ENCODE measurements around the gene DUSP14.

Gene DUSP14

GRCh38 chr17:37479025-37479424 lies 10.7 kb upstream of the DUSP14 start:
- Histone ChIP-seq H3K9me3 (ENCODE audit: control insufficient read depth, insufficient read depth, low read length) (no peaks in the 10 kb centered on the region), H4K20me1 (ENCODE audit: control insufficient read depth, insufficient read depth, low read depth, low read length) (no peaks in the 10 kb centered on the region), H3K4me2 (ENCODE audit: low read length) (no peak overlapping the region), H3K4me3 (ENCODE audit: low read length) (no peak overlapping the region), H3K9me2 (replicated peaks; ENCODE audit: control insufficient read depth, low read length) (no peaks in the 10 kb centered on the region), H3K36me3 (ENCODE audit: control insufficient read depth, low read length) (peaks cover 48% of the 10 kb centered on the region), H3F3A (ENCODE audit: control insufficient read depth, insufficient read depth) (0 out of 2 replicates have a peak, but pooled peaks cover 5% of the 10 kb centered on the region), H3K4me1 (ENCODE audit: control insufficient read depth, low read length) (peaks cover 22% of the 10 kb centered on the region), H3K27me3 (ENCODE audit: control insufficient read depth, low read length) (no peaks in the 10 kb centered on the region), H3K79me2 (ENCODE audit: control insufficient read depth, low read length) (no peaks in the 10 kb centered on the region), H3K27ac (ENCODE audit: low read depth, low read length) (no peak overlapping the region)
- TF ChIP-seq EZH2phosphoT487 (IDR thresholded peaks at IDR 0.05; ENCODE audit: borderline replicate concordance, low read length) (no peak), CTCF (IDR thresholded peaks at IDR 0.05; ENCODE audit: low read depth, low read length, poor library complexity, severe bottlenecking) (no peak)

GRCh38 chr17:37480427-37480826 lies 9.3 kb upstream of the DUSP14 start:
- no peaks in the 10 kb centered on the region for H3K9me2 ChIP-seq (replicated peaks; ENCODE audit: control insufficient read depth, low read length)
- no peaks in the 10 kb centered on the region for H4K20me1 ChIP-seq (ENCODE audit: control insufficient read depth, insufficient read depth, low read depth, low read length)
- H3K27ac ChIP-seq (ENCODE audit: low read depth, low read length), result no peak overlapping the region
- peaks cover 22% of the 10 kb centered on the region for H3K4me1 ChIP-seq (ENCODE audit: control insufficient read depth, low read length)
- no peaks in the 10 kb centered on the region for H3K27me3 ChIP-seq (ENCODE audit: control insufficient read depth, low read length)
- no peaks in the 10 kb centered on the region for H3K9me3 ChIP-seq (ENCODE audit: control insufficient read depth, insufficient read depth, low read length)
- no peak overlapping the region for H3K4me3 ChIP-seq (ENCODE audit: low read length)
- H3K36me3 ChIP-seq (ENCODE audit: control insufficient read depth, low read length), result peaks cover 40% of the 10 kb centered on the region
- no peak overlapping the region for H3K4me2 ChIP-seq (ENCODE audit: low read length)
- no peaks in the 10 kb centered on the region for H3K79me2 ChIP-seq (ENCODE audit: control insufficient read depth, low read length)
- TF ChIP-seq CTCF (IDR thresholded peaks at IDR 0.05; ENCODE audit: low read depth, low read length, poor library complexity, severe bottlenecking) (no peak), EZH2phosphoT487 (IDR thresholded peaks at IDR 0.05; ENCODE audit: borderline replicate concordance, low read length) (no peak)
- H3F3A ChIP-seq (ENCODE audit: control insufficient read depth, insufficient read depth), result 0 out of 2 replicates have a peak, but pooled peaks cover 5% of the 10 kb centered on the region

GRCh38 chr17:37481001-37481665 lies 8.6 kb upstream of the DUSP14 start:
- Histone ChIP-seq H3K27ac (ENCODE audit: low read depth, low read length) (no peak overlapping the region), H3K9me3 (ENCODE audit: control insufficient read depth, insufficient read depth, low read length) (no peaks in the 10 kb centered on the region), H3K9me2 (replicated peaks; ENCODE audit: control insufficient read depth, low read length) (no peaks in the 10 kb centered on the region), H3K4me2 (ENCODE audit: low read length) (no peak overlapping the region), H3K27me3 (ENCODE audit: control insufficient read depth, low read length) (no peaks in the 10 kb centered on the region), H3F3A (ENCODE audit: control insufficient read depth, insufficient read depth) (0 out of 2 replicates have a peak, but pooled peaks cover 6% of the 10 kb centered on the region), H4K20me1 (ENCODE audit: control insufficient read depth, insufficient read depth, low read depth, low read length) (no peaks in the 10 kb centered on the region), H3K4me3 (ENCODE audit: low read length) (no peak overlapping the region), H3K79me2 (ENCODE audit: control insufficient read depth, low read length) (no peaks in the 10 kb centered on the region), H3K4me1 (ENCODE audit: control insufficient read depth, low read length) (peaks cover 22% of the 10 kb centered on the region), H3K36me3 (ENCODE audit: control insufficient read depth, low read length) (peaks cover 33% of the 10 kb centered on the region)
- TF ChIP-seq EZH2phosphoT487 (IDR thresholded peaks at IDR 0.05; ENCODE audit: borderline replicate concordance, low read length), result no peak

GRCh38 chr17:37483311-37484039 lies 6.2 kb upstream of the DUSP14 start:
- Histone ChIP-seq H3K27me3 (ENCODE audit: control insufficient read depth, low read length) (no peaks in the 10 kb centered on the region), H3K4me2 (ENCODE audit: low read length) (peak overlapping the region; percentile 53), H3F3A (ENCODE audit: control insufficient read depth, insufficient read depth) (peaks cover 18% of the 10 kb centered on the region; the same call in 1 of the 2 replicates), H3K9me2 (replicated peaks; ENCODE audit: control insufficient read depth, low read length) (no peaks in the 10 kb centered on the region), H3K4me1 (ENCODE audit: control insufficient read depth, low read length) (peaks cover 23% of the 10 kb centered on the region), H3K36me3 (ENCODE audit: control insufficient read depth, low read length) (peaks cover 14% of the 10 kb centered on the region), H3K4me3 (ENCODE audit: low read length) (peak overlapping the region; percentile 27), H4K20me1 (ENCODE audit: control insufficient read depth, insufficient read depth, low read depth, low read length) (no peaks in the 10 kb centered on the region), H3K9me3 (ENCODE audit: control insufficient read depth, insufficient read depth, low read length) (no peaks in the 10 kb centered on the region), H3K27ac (ENCODE audit: low read depth, low read length) (peak overlapping the region; percentile 7; the same call in 1 of the 2 replicates), H3K79me2 (ENCODE audit: control insufficient read depth, low read length) (no peaks in the 10 kb centered on the region)
- no peak for TF ChIP-seq CTCF (IDR thresholded peaks at IDR 0.05; ENCODE audit: low read depth, low read length, poor library complexity, severe bottlenecking)
